ENCODE results near the gene LRRFIP2. TPM values are rescaled to one million over a fixed set of nuclear protein-coding genes. Genes with fewer than 3 reads are reported as not detected.

LRRFIP2 gene
- total RNA-seq, 2 donors from 2014 or later, result 32.6 to 34.6 TPM

DNA sequence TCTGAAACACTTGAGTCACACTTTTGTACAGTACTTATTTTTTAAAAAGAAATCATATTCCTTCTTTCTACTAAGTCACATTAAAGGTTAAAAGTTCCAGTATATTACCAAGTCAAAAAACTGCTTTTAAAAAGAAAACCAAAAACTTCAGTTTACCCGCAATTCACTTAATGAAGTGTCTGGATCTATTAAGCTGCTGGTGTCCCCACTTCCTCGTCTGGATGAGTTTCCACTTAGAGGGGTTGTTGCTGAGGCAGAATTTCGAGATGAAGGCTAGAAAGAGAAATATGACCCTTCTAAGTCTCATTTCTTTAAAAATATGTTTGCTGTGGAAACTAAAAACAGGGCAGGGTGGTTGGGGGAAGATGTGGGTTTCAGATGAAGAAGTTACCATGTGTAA lies 79.7 kb downstream of the LRRFIP2 start:
- H3K4me3 Mint-ChIP-seq, result no peak overlapping the region
- Histone ChIP-seq H3K4me1 (ENCODE audit: control insufficient read depth, insufficient read depth, low read length) (no peaks in the 10 kb centered on the region), H3K27me3 (ENCODE audit: control insufficient read depth, insufficient read depth, low read length, poor library complexity, severe bottlenecking) (no peaks in the 10 kb centered on the region), H3K27ac (ENCODE audit: low read depth, low read length) (no peak overlapping the region), H3K9ac (ENCODE audit: extremely low read depth, low read length, poor library complexity, severe bottlenecking) (no peak overlapping the region), H3K4me3 (ENCODE audit: low read length) (no peak overlapping the region), H3K36me3 (ENCODE audit: control insufficient read depth, insufficient read depth, low read length) (peaks cover 31% of the 10 kb centered on the region), H3K9me3 (ENCODE audit: control insufficient read depth, low read length) (no peaks in the 10 kb centered on the region)
- 96 to 100% methylated on average over 2 to 3 of the region's 3 CpGs for WGBS, 2 experiments (ENCODE audit: insufficient coverage in 1 of 2, insufficient read length in 1 of 2)
- DNase-seq, result no peak
- TF ChIP-seq, protein P1, sequence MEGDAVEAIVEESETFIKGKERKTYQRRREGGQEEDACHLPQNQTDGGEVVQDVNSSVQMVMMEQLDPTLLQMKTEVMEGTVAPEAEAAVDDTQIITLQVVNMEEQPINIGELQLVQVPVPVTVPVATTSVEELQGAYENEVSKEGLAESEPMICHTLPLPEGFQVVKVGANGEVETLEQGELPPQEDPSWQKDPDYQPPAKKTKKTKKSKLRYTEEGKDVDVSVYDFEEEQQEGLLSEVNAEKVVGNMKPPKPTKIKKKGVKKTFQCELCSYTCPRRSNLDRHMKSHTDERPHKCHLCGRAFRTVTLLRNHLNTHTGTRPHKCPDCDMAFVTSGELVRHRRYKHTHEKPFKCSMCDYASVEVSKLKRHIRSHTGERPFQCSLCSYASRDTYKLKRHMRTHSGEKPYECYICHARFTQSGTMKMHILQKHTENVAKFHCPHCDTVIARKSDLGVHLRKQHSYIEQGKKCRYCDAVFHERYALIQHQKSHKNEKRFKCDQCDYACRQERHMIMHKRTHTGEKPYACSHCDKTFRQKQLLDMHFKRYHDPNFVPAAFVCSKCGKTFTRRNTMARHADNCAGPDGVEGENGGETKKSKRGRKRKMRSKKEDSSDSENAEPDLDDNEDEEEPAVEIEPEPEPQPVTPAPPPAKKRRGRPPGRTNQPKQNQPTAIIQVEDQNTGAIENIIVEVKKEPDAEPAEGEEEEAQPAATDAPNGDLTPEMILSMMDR (conservative IDR thresholded peaks at IDR 0.05), result no peak
- H3K4me1 Mint-ChIP-seq, result peaks cover 4% of the 10 kb centered on the region
- H3K27me3 Mint-ChIP-seq (ENCODE audit: insufficient read depth), result no peaks in the 10 kb centered on the region
- no peak overlapping the region for H3K27ac Mint-ChIP-seq
- no peaks in the 10 kb centered on the region for H3K9me3 Mint-ChIP-seq
- H3K36me3 Mint-ChIP-seq (ENCODE audit: low read depth), result peaks cover 18% of the 10 kb centered on the region

DNA sequence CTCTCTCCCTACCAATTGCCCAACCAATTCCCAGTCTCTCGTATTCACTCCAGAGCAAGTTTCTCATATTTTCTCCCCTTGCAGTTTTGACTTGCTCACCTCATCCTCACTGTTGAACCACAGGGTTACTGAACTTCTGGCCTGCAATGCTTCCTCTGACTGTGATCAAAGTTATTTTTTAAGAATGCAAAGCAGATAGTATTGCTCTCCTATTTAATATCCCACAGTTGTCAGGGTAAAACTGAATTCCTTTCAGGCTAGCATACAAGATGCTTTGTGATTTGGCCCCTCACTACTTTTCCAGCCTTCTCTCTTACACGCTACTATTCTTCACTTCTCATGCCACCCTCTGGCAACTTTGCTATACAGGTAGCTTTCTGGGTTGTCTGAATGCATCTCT lies 80.9 kb downstream of the LRRFIP2 start:
- no peaks in the 10 kb centered on the region for H3K9me3 ChIP-seq (ENCODE audit: control insufficient read depth, low read length)
- Mint-ChIP-seq H3K4me3 (no peak overlapping the region), H3K9me3 (no peaks in the 10 kb centered on the region), H3K27ac (peak overlapping the region; percentile 0), H3K36me3 (ENCODE audit: low read depth) (peaks cover 18% of the 10 kb centered on the region), H3K27me3 (ENCODE audit: insufficient read depth) (no peaks in the 10 kb centered on the region), H3K4me1 (peaks cover 4% of the 10 kb centered on the region)
- TF ChIP-seq, protein P1 (conservative IDR thresholded peaks at IDR 0.05), result no peak
- H3K4me1 ChIP-seq (ENCODE audit: control insufficient read depth, insufficient read depth, low read length), result no peaks in the 10 kb centered on the region
- H3K27ac ChIP-seq (ENCODE audit: low read depth, low read length), result no peak overlapping the region
- H3K27me3 ChIP-seq (ENCODE audit: control insufficient read depth, insufficient read depth, low read length, poor library complexity, severe bottlenecking), result no peaks in the 10 kb centered on the region
- H3K9ac ChIP-seq (ENCODE audit: extremely low read depth, low read length, poor library complexity, severe bottlenecking), result no peak overlapping the region
- 79 to 94% methylated on average over 2 of the region's 2 CpGs for WGBS, 2 experiments (ENCODE audit: insufficient coverage in 1 of 2, insufficient read length in 1 of 2)
- peaks cover 36% of the 10 kb centered on the region for H3K36me3 ChIP-seq (ENCODE audit: control insufficient read depth, insufficient read depth, low read length)
- no peak overlapping the region for H3K4me3 ChIP-seq (ENCODE audit: low read length)
- DNase-seq, result no peak

DNA sequence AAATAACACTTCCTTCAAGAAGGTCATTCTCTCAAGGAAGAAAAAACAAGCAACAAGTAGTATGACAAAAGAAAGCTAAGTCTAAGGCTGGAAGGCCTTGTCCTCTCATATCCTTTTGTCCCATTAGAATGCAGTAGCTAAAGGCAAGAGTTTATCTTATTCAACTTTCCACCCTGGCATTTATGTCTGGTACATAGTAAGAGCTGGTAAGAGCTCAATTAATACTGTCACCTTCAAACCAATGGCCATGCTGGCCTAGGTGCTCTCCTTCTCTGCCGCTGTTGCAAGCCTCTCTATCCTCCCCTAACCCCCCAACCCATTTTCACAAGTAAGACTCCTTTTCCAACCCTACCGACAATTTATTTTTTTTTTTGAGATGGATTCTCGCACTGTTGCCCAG lies 81.9 kb downstream of the LRRFIP2 start:
- peaks cover 4% of the 10 kb centered on the region for H3K4me1 Mint-ChIP-seq
- Histone ChIP-seq H3K4me3 (ENCODE audit: low read length) (no peak overlapping the region), H3K4me1 (ENCODE audit: control insufficient read depth, insufficient read depth, low read length) (no peaks in the 10 kb centered on the region), H3K36me3 (ENCODE audit: control insufficient read depth, insufficient read depth, low read length) (peaks cover 38% of the 10 kb centered on the region), H3K27me3 (ENCODE audit: control insufficient read depth, insufficient read depth, low read length, poor library complexity, severe bottlenecking) (no peaks in the 10 kb centered on the region), H3K27ac (ENCODE audit: low read depth, low read length) (no peak overlapping the region), H3K9ac (ENCODE audit: extremely low read depth, low read length, poor library complexity, severe bottlenecking) (no peak overlapping the region), H3K9me3 (ENCODE audit: control insufficient read depth, low read length) (no peaks in the 10 kb centered on the region)
- TF ChIP-seq, protein P1 (conservative IDR thresholded peaks at IDR 0.05), result no peak
- 90 to 96% methylated on average over 3 of the region's 3 CpGs for WGBS, 2 experiments (ENCODE audit: insufficient coverage in 1 of 2, insufficient read length in 1 of 2)
- H3K4me3 Mint-ChIP-seq, result no peak overlapping the region
- peak overlapping the region; percentile 76 for H3K27ac Mint-ChIP-seq
- no peaks in the 10 kb centered on the region for H3K27me3 Mint-ChIP-seq (ENCODE audit: insufficient read depth)
- DNase-seq, result no peak
- H3K36me3 Mint-ChIP-seq (ENCODE audit: low read depth), result peaks cover 18% of the 10 kb centered on the region
- H3K9me3 Mint-ChIP-seq, result no peaks in the 10 kb centered on the region

Measured in endodermal cell (in vitro differentiated cells).